B cell (primary cell): ENCODE measurements around the gene APOBEC3H. TPM values are rescaled to one million over a fixed set of nuclear protein-coding genes. Genes with fewer than 3 reads are reported as not detected.

ENCODE experiments used
- ATAC-seq: fragments of 200-7000 bp; cut with Tn5 transposase; one replicate; pipeline ENCODE4 v1.10.0; 2021; ENCODE audit warnings: low read depth, mild to moderate bottlenecking, moderate number of reproducible peaks, moderate library complexity
- CTCF ChIA-PET: fragments of 350-600 bp; sonication (Branson Sonifier 250); formaldehyde crosslinking; loops from one replicate; lab custom pipeline; 2021; ENCODE audit warnings: antibody characterized with exemption, inconsistent platforms; lab: Charles Lee
- POLR2A ChIA-PET: fragments of 350-600 bp; sonication (Branson Sonifier 250); formaldehyde crosslinking; loops from one replicate; lab custom pipeline; 2021; ENCODE audit warnings: antibody characterized with exemption; lab: Charles Lee
- DNase-seq: peaks from one replicate; pipeline ENCODE4 v3.0.0; 2013
- H2AFZ ChIP-seq: 2 replicates; pipeline ENCODE4 v1.6.1; 2012; ENCODE audit warnings: mild to moderate bottlenecking, low read depth, low read length; ENCODE audit not compliant: insufficient read depth, poor library complexity, severe bottlenecking
- H3K27ac ChIP-seq, 2 donors: 1 replicate in 1 of 2; 2 replicates in 1 of 2; pipeline ENCODE4 v1.5.1; 2012 to 2013; ENCODE audit warnings: low read length in 2 of 2, mild to moderate bottlenecking in 2 of 2, moderate library complexity in 1 of 2
- H3K27me3 ChIP-seq, 4 experiments: fragments of 200-600 bp in 1 of 4; sonication (generic) in 1 of 4; replicated peaks in 1 of 4; 1 replicate in 2 of 4; 2 replicates in 2 of 4; pipeline versions ENCODE4 v1.6.1 to v1.7.0; 2013 to 2016; ENCODE audit warnings: low read length in 3 of 4, mild to moderate bottlenecking in 2 of 4, mixed read lengths in 1 of 4, moderate library complexity in 1 of 4; ENCODE audit not compliant: insufficient read depth in 4 of 4, control insufficient read depth in 3 of 4; ENCODE audit errors: control extremely low read depth in 1 of 4
- H3K36me3 ChIP-seq, 2 experiments: replicated peaks in 1 of 2; 1 replicate in 1 of 2; 2 replicates in 1 of 2; pipeline versions ENCODE4 v1.6.1 to v1.7.1; 2013; ENCODE audit warnings: low read length in 1 of 2; ENCODE audit not compliant: insufficient read depth in 2 of 2, control insufficient read depth in 1 of 2; ENCODE audit errors: control extremely low read depth in 1 of 2, extremely low read depth in 1 of 2
- H3K4me1 ChIP-seq, 2 donors: fragments of 200-600 bp in 1 of 2; sonication (generic) in 1 of 2; 1 replicate in 1 of 2; 2 replicates in 1 of 2; pipeline versions ENCODE4 v1.5.1 to v1.6.1; 2013 to 2017; ENCODE audit warnings: low read length in 2 of 2; ENCODE audit not compliant: control insufficient read depth in 2 of 2, insufficient read depth in 2 of 2
- H3K4me2 ChIP-seq: replicated peaks from 2 replicates; pipeline ENCODE3; 2012; ENCODE audit warnings: mild to moderate bottlenecking, low read depth, low read length; ENCODE audit not compliant: poor library complexity, severe bottlenecking
- H3K4me3 ChIP-seq, 5 experiments: fragments of 200-600 bp in 1 of 5; sonication (generic) in 1 of 5; 1 replicate in 3 of 5; 2 replicates in 2 of 5; pipeline versions ENCODE4 v1.5.1 to v1.7.0; 2011 to 2016; ENCODE audit warnings: low read length in 4 of 5, mild to moderate bottlenecking in 4 of 5, low read depth in 2 of 5, control low read depth in 1 of 5, moderate library complexity in 1 of 5; ENCODE audit not compliant: insufficient read depth in 1 of 5; ENCODE audit errors: control extremely low read depth in 1 of 5, extremely low read depth in 1 of 5
- H3K79me2 ChIP-seq: fragments of 200-600 bp; sonication (generic); one replicate; pipeline ENCODE4 v1.6.0; 2016; ENCODE audit warnings: low read length; ENCODE audit not compliant: control insufficient read depth, insufficient read depth
- H3K9ac ChIP-seq: fragments of 200-600 bp; sonication (generic); 2 replicates; pipeline ENCODE4 v1.6.1; 2017; ENCODE audit warnings: mild to moderate bottlenecking, low read length, moderate library complexity
- H3K9me3 ChIP-seq, 3 donors: one replicate each; pipeline versions ENCODE4 v1.6.1 to v1.7.1; 2013; ENCODE audit warnings: low read length in 2 of 3; ENCODE audit not compliant: control insufficient read depth in 2 of 3, insufficient read depth in 1 of 3; ENCODE audit errors: control extremely low read depth in 1 of 3
- H4K20me1 ChIP-seq: 2 replicates; pipeline ENCODE4 v1.6.0; 2012; ENCODE audit warnings: mild to moderate bottlenecking, low read length; ENCODE audit not compliant: insufficient read depth, control insufficient read depth, poor library complexity, severe bottlenecking
- H3K27ac Mint-ChIP-seq: one replicate; pipeline ENCODE4 v1.8.0; 2021; ENCODE audit warnings: mixed read lengths
- H3K27me3 Mint-ChIP-seq: one replicate; pipeline ENCODE4 v1.8.0; 2021; ENCODE audit warnings: mixed read lengths
- H3K4me1 Mint-ChIP-seq: one replicate; pipeline ENCODE4 v1.8.0; 2021; ENCODE audit warnings: mixed read lengths
- H3K4me3 Mint-ChIP-seq: one replicate; pipeline ENCODE4 v1.8.0; 2021; ENCODE audit warnings: mixed read lengths
- H3K9me3 Mint-ChIP-seq: one replicate; pipeline ENCODE4 v1.8.0; 2022; ENCODE audit warnings: mixed read lengths; ENCODE audit not compliant: insufficient read depth
- CTCF ChIP-seq: fragments of 200-600 bp; IDR thresholded peaks from one replicate; pipeline ENCODE4 v1.8.0; 2022; ENCODE audit warnings: antibody characterized with exemption, mild to moderate bottlenecking
- EZH2 ChIP-seq: IDR thresholded peaks from 2 replicates; pipeline ENCODE4 v1.6.1; 2012; ENCODE audit warnings: borderline replicate concordance, low read depth, mild to moderate bottlenecking, moderate library complexity, low read length; ENCODE audit not compliant: insufficient read depth, poor library complexity, severe bottlenecking
- WGBS: methylation state at CpG from one replicate; pipeline ENCODE4 v1.1.5; 2013; ENCODE audit warnings: missing lambda C conversion rate; ENCODE audit not compliant: insufficient coverage; 5-methylcytosine and 5-hydroxymethylcytosine counted together
- intact Hi-C: fragments of 100-400 bp; cut with micrococcal nuclease; formaldehyde crosslinking; loops from one replicate; pipeline ENCODE4 v1.10.0; 2022
- polyA plus RNA-seq: library from polyadenylated mRNA; depleted of rRNA; stranded (reverse); fragments of >200 nt; gene quantifications from 2 replicates; pipeline ENCODE4 v1.2.3, GENCODE V29; 2012
- total RNA-seq, 2 donors: library from RNA; stranded (reverse); fragments of 120-200 nt in 1 of 2; gene quantifications; 1 replicate in 1 of 2; 2 replicates in 1 of 2; pipeline versions ENCODE4 v1.2.3 to v1.2.4, GENCODE V29; 2013 to 2022

The APOBEC3H gene
- total and polyA plus RNA-seq, 2 donors (not counting 1 experiment from before 2014, with no cell fraction given) = 0.59 to 1.4 TPM

GRCh38 chr22:39135092-39135896 lies 38.2 kb downstream of the APOBEC3H start:
- intact Hi-C loops = no loop called here
- no peaks in the 10 kb centered on the region for H3K27me3 Mint-ChIP-seq
- no peaks in the 10 kb centered on the region for H3K4me1 ChIP-seq
- no peak overlapping the region for H3K4me2 ChIP-seq
- POLR2A ChIA-PET = interaction anchor here (0.6 kb wide), 1 partner anchor 10 kb away, joined by 3 read pairs; no protein-coding TSS in a partner anchor
- H4K20me1 ChIP-seq = peaks cover 60% of the 10 kb centered on the region
- DNase-seq (peak; percentile 51), ATAC-seq (peak; percentile 74)
- no peak overlapping the region for H3K4me3 ChIP-seq
- no peaks in the 10 kb centered on the region for H3K9me3 Mint-ChIP-seq
- H3K27ac ChIP-seq = no peak overlapping the region
- no peak overlapping the region for H2AFZ ChIP-seq
- H3K9me3 ChIP-seq = no peaks in the 10 kb centered on the region
- peaks cover 1% of the 10 kb centered on the region for H3K4me1 Mint-ChIP-seq
- CTCF ChIA-PET = interaction anchor here (0.6 to 2.4 kb wide), 14 partner anchors 12 to 394 kb away, joined by 3 to 9 read pairs (median 4); no protein-coding TSS in a partner anchor
- TF ChIP-seq EZH2 = no peak
- peak; percentile 58 for TF ChIP-seq CTCF
- H3K27ac Mint-ChIP-seq = no peak overlapping the region
- no peak overlapping the region for H3K9ac ChIP-seq
- no peaks in the 10 kb centered on the region for H3K27me3 ChIP-seq
- peaks cover 7% of the 10 kb centered on the region for H3K79me2 ChIP-seq
- H3K4me3 Mint-ChIP-seq = no peak overlapping the region
- 80% methylated on average over 15 of the region's 15 CpGs for WGBS
- peaks cover 0 to 34% of the 10 kb centered on the region in 2 experiments for H3K36me3 ChIP-seq

- Mint-ChIP-seq H3K4me1 (peaks cover 1% of the 10 kb centered on the region), H3K4me3 (no peak overlapping the region), H3K27ac (no peak overlapping the region), H3K9me3 (no peaks in the 10 kb centered on the region), H3K27me3 (no peaks in the 10 kb centered on the region)
- Histone ChIP-seq H3K4me3 (no peak overlapping the region), H3K4me1 (no peaks in the 10 kb centered on the region), H4K20me1 (peaks cover 67% of the 10 kb centered on the region), H3K4me2 (no peak overlapping the region), H3K9ac (no peak overlapping the region), H3K27ac (no peak overlapping the region), H2AFZ (no peak overlapping the region), H3K27me3 (no peaks in the 10 kb centered on the region), H3K79me2 (peaks cover 10% of the 10 kb centered on the region), H3K9me3 (no peaks in the 10 kb centered on the region), H3K36me3 (peaks cover 0 to 42% of the 10 kb centered on the region in 2 experiments)
- WGBS = 93% methylated on average over 8 of the region's 8 CpGs
- DNase-seq = no peak
- intact Hi-C loops = no loop called here
- CTCF ChIA-PET = interaction anchor here (1.1 to 1.8 kb wide), 4 partner anchors 13 to 393 kb away, joined by 3 to 7 read pairs (median 5); no protein-coding TSS in a partner anchor
- POLR2A ChIA-PET = no interaction called here
- ATAC-seq = no peak
- TF ChIP-seq CTCF (no peak), EZH2 (no peak)
These were observed 39.3 kb downstream of the APOBEC3H start for GRCh38 chr22:39136317-39136716.
